ENCODE data around the gene FRRS1. TPM values are rescaled to one million over a fixed set of nuclear protein-coding genes. Genes with fewer than 3 reads are reported as not detected.

The FRRS1 gene
- total RNA-seq, 4 donors from 2014 or later: 23.1 to 40.7 (median 27.8) TPM

DNA sequence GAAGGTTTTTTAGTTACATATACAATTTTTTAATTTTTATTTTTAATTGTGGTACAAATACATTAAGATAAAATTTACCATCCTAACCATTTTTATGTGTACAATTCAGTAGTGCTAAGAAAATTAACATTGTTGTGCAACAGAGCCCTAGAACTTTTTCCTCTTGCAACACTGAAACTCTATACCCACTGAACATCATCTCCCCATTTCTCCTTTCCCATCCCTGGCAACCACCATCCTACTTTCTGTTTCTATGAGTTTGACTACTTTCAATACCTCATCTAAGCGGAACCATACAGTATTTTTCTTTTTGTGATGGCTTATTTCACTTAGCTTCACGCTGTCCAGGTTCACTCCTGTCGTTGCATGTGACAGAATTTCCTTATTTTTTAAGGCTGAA, 66.4 kb downstream of the FRRS1 start:
- 83 to 91% methylated on average over 3 of the region's 3 CpGs for WGBS, 2 donors
- intact Hi-C loops (cut with DNase I): no loop called here
- no peak for DNase-seq

DNA sequence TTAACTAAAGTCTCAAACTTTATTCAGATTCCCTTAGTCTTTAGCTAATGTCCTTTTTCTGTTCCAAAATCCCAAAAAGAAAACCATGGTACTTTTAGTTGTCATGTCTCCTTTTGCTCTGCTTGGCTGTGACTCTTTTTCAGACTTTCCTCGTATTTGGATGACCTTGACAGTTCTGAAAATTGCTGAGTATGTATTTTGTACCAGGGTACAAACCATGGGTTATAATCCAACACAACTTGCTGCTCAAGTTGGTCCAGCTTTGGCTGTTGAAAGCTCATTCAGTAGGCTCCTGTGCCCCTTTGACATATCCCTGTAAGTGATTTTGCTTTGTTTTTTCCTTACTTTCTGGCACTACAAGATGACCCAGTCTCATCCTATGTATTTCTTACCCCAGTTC, 68.9 kb downstream of the FRRS1 start:
- Histone ChIP-seq H3K4me3 (no peak overlapping the region), H3K36me3 (peaks cover 0 to 18% (median 0%) of the 10 kb centered on the region in 3 donors), H3K27me3 (no peaks in the 10 kb centered on the region), H3K4me1 (no peaks in the 10 kb centered on the region), H3K9me3 (no peaks in the 10 kb centered on the region), H3K27ac (no peak overlapping the region)
- WGBS, 2 donors: 42 to 69% methylated on average over 1 of the region's 1 CpG
- TF ChIP-seq POLR2A (IDR thresholded peaks at IDR 0.05): no peak
- TF ChIP-seq CTCF (IDR thresholded peaks at IDR 0.05): no peak
- intact Hi-C loops (cut with DNase I): loop anchor here (10.0 kb wide), 1 partner anchor 223 kb away; no protein-coding TSS in a partner anchor
- DNase-seq: no peak

More for the DNA sequence above, 66.4 kb downstream of the FRRS1 start:
- H3K4me3 ChIP-seq: no peak overlapping the region
- no peaks in the 10 kb centered on the region for H3K27me3 ChIP-seq
- no peaks in the 10 kb centered on the region for H3K4me1 ChIP-seq
- no peak for TF ChIP-seq POLR2A (IDR thresholded peaks at IDR 0.05)
- TF ChIP-seq CTCF (IDR thresholded peaks at IDR 0.05): no peak
- H3K36me3 ChIP-seq: peaks cover 0 to 14% (median 0%) of the 10 kb centered on the region in 3 donors
- H3K27ac ChIP-seq: no peak overlapping the region
- no peaks in the 10 kb centered on the region for H3K9me3 ChIP-seq

GRCh38 chr1:99696616-99697015, 69.8 kb downstream of the FRRS1 start:
- DNase-seq: no peak
- 88 to 97% methylated on average over 2 of the region's 2 CpGs for WGBS, 2 donors
- no peak overlapping the region for H3K4me3 ChIP-seq
- no peaks in the 10 kb centered on the region for H3K9me3 ChIP-seq
- no peak for TF ChIP-seq POLR2A (IDR thresholded peaks at IDR 0.05)
- no peak for TF ChIP-seq CTCF (IDR thresholded peaks at IDR 0.05)
- no peaks in the 10 kb centered on the region for H3K27me3 ChIP-seq
- H3K27ac ChIP-seq: no peak overlapping the region
- peaks cover 0 to 26% (median 0%) of the 10 kb centered on the region in 3 donors for H3K36me3 ChIP-seq
- intact Hi-C loops (cut with DNase I): loop anchor here (10.0 kb wide), 1 partner anchor 222 kb away; no protein-coding TSS in a partner anchor
- no peaks in the 10 kb centered on the region for H3K4me1 ChIP-seq

DNA sequence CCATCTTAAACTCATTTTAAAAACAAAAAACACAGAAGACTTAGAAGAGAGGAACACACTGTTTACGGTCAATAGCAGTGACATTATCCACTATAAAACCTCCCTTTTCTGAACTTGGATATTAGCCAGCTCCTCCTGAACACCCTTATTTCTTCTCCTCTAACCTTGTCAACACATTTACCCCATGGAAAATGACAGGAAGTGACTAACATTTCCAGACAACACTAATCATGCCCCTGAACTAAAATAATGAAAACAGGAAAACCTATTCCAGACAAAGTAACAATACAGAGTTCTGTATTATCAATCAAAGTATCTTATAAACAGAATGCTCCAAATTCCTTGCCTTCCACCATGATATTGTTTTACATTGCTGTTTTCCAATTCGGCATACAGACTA, 75.3 kb downstream of the FRRS1 start:
- TF ChIP-seq POLR2A (IDR thresholded peaks at IDR 0.05): no peak
- no peak for TF ChIP-seq CTCF (IDR thresholded peaks at IDR 0.05)
- no peaks in the 10 kb centered on the region for H3K27me3 ChIP-seq
- no peak for DNase-seq
- no peaks in the 10 kb centered on the region for H3K9me3 ChIP-seq
- intact Hi-C loops (cut with DNase I): loop anchor here (10.0 kb wide), 1 partner anchor 216 kb away; no protein-coding TSS in a partner anchor
- H3K27ac ChIP-seq: peak overlapping the region in 1 of 4 donors; percentile 5
- H3K36me3 ChIP-seq: peaks cover 0 to 75% (median 9%) of the 10 kb centered on the region in 3 donors
- 79 to 82% methylated on average over 2 of the region's 2 CpGs for WGBS, 2 donors
- no peak overlapping the region for H3K4me3 ChIP-seq
- H3K4me1 ChIP-seq: no peaks in the 10 kb centered on the region

DNA sequence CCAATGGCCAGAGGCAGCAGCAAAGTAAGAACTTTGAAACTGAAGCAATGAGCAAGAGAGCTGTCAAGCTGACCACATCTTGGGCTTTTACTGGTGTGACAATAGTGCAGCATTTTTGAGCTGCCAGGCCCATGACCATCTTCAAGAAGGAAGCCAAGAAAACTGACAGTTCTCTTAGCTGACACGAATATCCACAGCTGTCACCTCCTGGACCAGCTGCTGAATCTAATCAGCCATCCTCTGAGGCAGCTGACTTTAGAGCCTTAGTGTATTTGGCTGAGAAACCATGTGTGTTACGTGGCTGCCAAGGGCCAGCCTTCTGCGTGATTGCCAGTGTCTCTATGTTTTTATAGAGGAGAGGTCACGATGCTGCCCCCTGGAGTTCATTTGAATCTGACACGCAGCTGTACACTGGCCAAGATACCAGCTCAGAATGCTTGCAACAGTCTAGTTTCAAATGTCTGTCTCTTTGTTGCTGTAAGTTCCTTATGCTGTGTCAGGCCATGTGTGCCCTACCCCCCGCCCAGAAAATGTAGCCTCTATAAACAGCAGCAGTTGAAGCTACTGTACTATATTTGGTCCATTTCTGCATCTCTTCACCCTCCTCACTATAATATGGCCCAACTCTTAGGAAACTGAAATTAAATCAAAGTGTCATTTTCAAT, 80.8 kb downstream of the FRRS1 start:
- no peak for DNase-seq
- Histone ChIP-seq H3K27me3 (no peaks in the 10 kb centered on the region), H3K4me1 (peaks cover 0 to 14% (median 11%) of the 10 kb centered on the region in 3 donors), H3K27ac (peak overlapping the region in 3 of 4 donors; percentile 26 to 47 (median 47)), H3K36me3 (peaks cover 0 to 74% (median 9%) of the 10 kb centered on the region in 3 donors), H3K9me3 (no peaks in the 10 kb centered on the region), H3K4me3 (no peak overlapping the region)
- WGBS, 2 donors: 10 to 14% methylated on average over 5 to 6 of the region's 6 CpGs
- TF ChIP-seq CTCF (IDR thresholded peaks at IDR 0.05) (peak in 5 of 6 experiments; percentile 40 to 73 (median 54)), POLR2A (IDR thresholded peaks at IDR 0.05) (no peak)
- intact Hi-C loops (cut with DNase I): no loop called here

Measured in esophagus squamous epithelium (tissue), 5 donors.